GM12873 (cell line): ENCODE data around the gene ADARB2.

Source experiments
- CTCF ChIP-seq: IDR thresholded peaks from 2 replicates; pipeline ENCODE4 v1.5.1; 2012; ENCODE audit warnings: low read depth, mild to moderate bottlenecking, moderate library complexity, low read length, control low read depth; ENCODE audit not compliant: insufficient read depth; ENCODE audit errors: missing control alignments

The ADARB2 gene

GRCh38 chr10:1411451-1411850 is 325.9 kb downstream of the ADARB2 start:
- no peak for TF ChIP-seq CTCF

GRCh38 chr10:1410469-1411395 is 326.6 kb downstream of the ADARB2 start:
- no peak for TF ChIP-seq CTCF

GRCh38 chr10:1410032-1410431 is 327.3 kb downstream of the ADARB2 start:
- no peak for TF ChIP-seq CTCF

DNA sequence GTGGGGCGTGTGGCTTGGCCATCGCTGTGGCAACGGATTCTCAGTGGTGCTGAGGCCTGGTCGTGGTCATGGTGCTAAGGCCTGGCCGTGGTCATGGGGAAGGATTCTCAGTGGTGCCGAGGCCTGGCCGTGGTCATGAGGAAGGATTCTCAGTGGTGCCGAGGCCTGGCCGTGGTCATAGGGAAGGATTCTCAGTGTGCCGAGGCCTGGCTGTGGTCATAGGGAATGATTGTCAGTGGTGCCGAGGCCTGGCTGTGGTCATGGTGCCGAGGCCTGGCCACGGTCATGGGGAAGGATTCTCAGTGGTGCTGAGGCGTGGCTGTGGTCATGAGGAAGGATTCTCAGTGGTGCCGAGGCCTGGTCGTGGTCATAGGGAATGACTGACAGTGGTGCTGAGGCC is 327.9 kb downstream of the ADARB2 start:
- TF ChIP-seq CTCF: no peak

GRCh38 chr10:1408651-1409367 is 328.5 kb downstream of the ADARB2 start:
- no peak for TF ChIP-seq CTCF

- no peak for TF ChIP-seq CTCF
These were observed 330.1 kb downstream of the ADARB2 start for GRCh38 chr10:1406967-1407945.
